A204.1 (cell line): ENCODE measurements around the gene MICAL3.
"Not testable (repeated sequence)": the region's sequence is repeated elsewhere in the genome, so short reads cannot be mapped to it uniquely, and the experiment has no call there.

ENCODE experiments used
- FAIRE-seq: peaks from 2 replicates; lab custom pipeline; 2012; peaks lifted over from hg19 to GRCh38; lab: Jason Lieb, UNC

Gene MICAL3

GRCh38 chr22:17951315-17951714, 73.0 kb downstream of the MICAL3 start:
- no peak for FAIRE-seq

- FAIRE-seq: no peak
Observed at GRCh38 chr22:17950651-17951214, 73.6 kb downstream of the MICAL3 start.

- no peak for FAIRE-seq
Observed at GRCh38 chr22:17949642-17950473, 74.5 kb downstream of the MICAL3 start.

GRCh38 chr22:17948101-17948500, 76.3 kb downstream of the MICAL3 start:
- no peak for FAIRE-seq

- no peak for FAIRE-seq
Observed at GRCh38 chr22:17946662-17947367, 77.5 kb downstream of the MICAL3 start.

- FAIRE-seq: no peak
Observed at GRCh38 chr22:17945888-17946648, 78.3 kb downstream of the MICAL3 start.

- no peak for FAIRE-seq
Observed at GRCh38 chr22:17945156-17945887, 79.0 kb downstream of the MICAL3 start.

- FAIRE-seq: no peak
Observed at GRCh38 chr22:17944256-17944655, 80.1 kb downstream of the MICAL3 start.

GRCh38 chr22:17943533-17944249, 80.7 kb downstream of the MICAL3 start:
- no peak for FAIRE-seq

GRCh38 chr22:17942721-17943120, 81.6 kb downstream of the MICAL3 start:
- no peak for FAIRE-seq

GRCh38 chr22:17941471-17942406, 82.6 kb downstream of the MICAL3 start:
- no peak for FAIRE-seq

- no peak for FAIRE-seq
Observed at GRCh38 chr22:17939579-17939978, 84.8 kb downstream of the MICAL3 start.

- FAIRE-seq: no peak
Observed at GRCh38 chr22:17939011-17939410, 85.3 kb downstream of the MICAL3 start.

GRCh38 chr22:17938484-17938924, 85.9 kb downstream of the MICAL3 start:
- no peak for FAIRE-seq

GRCh38 chr22:17932457-17932856, 91.9 kb downstream of the MICAL3 start:
- FAIRE-seq: not testable (repeated sequence)

GRCh38 chr22:17931400-17931825, 92.9 kb downstream of the MICAL3 start:
- no peak for FAIRE-seq

- FAIRE-seq: no peak
Observed at GRCh38 chr22:17930455-17931313, 93.7 kb downstream of the MICAL3 start.

- no peak for FAIRE-seq
Observed at GRCh38 chr22:17929909-17930308, 94.5 kb downstream of the MICAL3 start.

- FAIRE-seq: no peak
Observed at GRCh38 chr22:17928391-17928790, 96.0 kb downstream of the MICAL3 start.
